ENCODE results near the gene TRAF2. TPM values are rescaled to one million over a fixed set of nuclear protein-coding genes. Genes with fewer than 3 reads are reported as not detected.

TRAF2 gene
- total RNA-seq, 1 experiment from 2014 or later: 11.5 TPM

DNA sequence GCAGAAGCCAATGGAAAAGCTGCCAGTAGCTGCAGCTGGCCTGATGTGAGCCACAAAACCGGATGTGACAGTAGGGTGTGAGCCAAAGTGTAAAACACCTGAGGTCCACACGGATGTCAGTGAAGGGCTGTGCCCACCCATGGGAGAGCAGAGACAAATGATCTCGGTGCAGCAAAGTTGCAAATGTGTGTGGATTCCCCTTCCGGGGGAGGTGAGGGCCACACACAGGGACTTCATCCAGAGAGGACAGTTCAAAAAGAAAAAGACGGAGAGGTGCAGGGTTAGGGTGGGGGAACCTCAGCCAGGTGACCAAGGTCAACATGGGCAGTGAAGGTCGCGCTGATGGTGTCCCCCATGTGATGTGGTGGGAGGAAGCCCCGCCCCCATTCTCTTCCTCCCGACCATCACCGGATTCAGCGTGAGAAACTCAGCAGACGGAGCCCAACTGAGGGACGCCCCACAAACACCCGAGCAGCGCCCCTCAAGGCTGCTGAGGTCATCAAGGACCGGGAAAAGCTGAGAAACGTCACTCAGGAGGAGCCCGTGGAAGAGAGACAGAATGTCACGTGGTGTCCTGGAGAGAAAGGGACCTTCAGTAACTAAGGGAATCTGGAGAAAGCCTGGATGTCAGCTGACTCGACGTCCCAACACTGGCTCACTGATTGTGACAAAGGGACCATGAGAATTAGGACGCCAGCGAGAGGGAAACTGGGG lies 79.6 kb downstream of the TRAF2 start:
- H2AFZ ChIP-seq (ENCODE audit: low read length): no peak overlapping the region
- CTCF ChIA-PET: no interaction called here

DNA sequence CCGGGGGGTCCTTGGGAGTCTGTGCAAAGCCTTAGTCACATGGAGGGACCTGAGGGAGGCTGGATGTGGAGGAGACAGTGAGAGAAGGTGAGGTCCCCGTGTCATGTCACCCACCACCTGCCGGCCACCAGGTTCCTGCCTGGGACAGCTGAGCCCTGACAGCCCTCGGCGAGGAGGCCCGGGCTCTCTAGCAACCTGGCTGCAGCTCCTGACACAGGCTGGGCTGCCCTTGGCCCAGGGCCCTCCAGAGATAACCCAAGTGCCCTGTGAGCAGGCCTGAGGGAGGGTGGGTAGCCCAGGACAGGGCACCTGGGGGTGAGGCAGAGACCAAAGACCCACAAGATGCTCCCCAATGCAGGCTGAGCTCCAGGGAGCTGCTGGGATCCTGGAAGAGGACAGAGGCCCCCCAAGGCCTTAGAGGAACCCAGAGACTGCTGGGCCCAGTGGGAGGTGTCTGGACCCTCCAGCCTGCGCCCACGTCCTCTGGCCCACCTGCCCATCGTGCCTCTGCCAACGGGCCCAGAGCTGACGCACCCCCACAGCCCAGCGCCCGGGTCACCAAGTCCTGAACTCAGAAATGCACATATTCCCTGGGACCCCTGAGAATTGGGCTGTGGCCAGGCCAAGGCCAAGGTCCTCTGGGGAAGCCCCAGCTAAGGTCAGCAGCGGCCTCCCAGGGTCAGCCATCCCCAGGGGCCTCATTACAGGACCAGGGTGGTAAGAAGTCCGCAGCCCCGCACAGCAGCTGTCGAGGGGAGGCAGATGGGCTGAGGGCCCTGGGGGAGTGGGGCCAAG lies 82.2 kb downstream of the TRAF2 start:
- ChIA-PET CTCF (no interaction called here), POLR2A (ENCODE audit: unreplicated experiment) (no interaction called here)
- H3K79me2 ChIP-seq (ENCODE audit: low read length): no peaks in the 10 kb centered on the region
- no peak overlapping the region for H3K4me2 ChIP-seq (ENCODE audit: low read length)
- H3K9ac ChIP-seq (ENCODE audit: low read length): no peak overlapping the region
- no peak overlapping the region for H3K27ac ChIP-seq (ENCODE audit: low read length)
- no peak for ATAC-seq
- H3K4me3 ChIP-seq (ENCODE audit: low read length): no peak overlapping the region
- no peaks in the 10 kb centered on the region for H3K9me2 ChIP-seq (replicated peaks; ENCODE audit: low read length)
- intact Hi-C loops (cut with micrococcal nuclease): no loop called here
- TF ChIP-seq EZH2 (IDR thresholded peaks at IDR 0.05; ENCODE audit: low read length, unreplicated experiment) (no peak), EZH2phosphoT487 (IDR thresholded peaks at IDR 0.05; ENCODE audit: borderline replicate concordance, low read length) (no peak)
- TF ChIP-seq, protein P1, sequence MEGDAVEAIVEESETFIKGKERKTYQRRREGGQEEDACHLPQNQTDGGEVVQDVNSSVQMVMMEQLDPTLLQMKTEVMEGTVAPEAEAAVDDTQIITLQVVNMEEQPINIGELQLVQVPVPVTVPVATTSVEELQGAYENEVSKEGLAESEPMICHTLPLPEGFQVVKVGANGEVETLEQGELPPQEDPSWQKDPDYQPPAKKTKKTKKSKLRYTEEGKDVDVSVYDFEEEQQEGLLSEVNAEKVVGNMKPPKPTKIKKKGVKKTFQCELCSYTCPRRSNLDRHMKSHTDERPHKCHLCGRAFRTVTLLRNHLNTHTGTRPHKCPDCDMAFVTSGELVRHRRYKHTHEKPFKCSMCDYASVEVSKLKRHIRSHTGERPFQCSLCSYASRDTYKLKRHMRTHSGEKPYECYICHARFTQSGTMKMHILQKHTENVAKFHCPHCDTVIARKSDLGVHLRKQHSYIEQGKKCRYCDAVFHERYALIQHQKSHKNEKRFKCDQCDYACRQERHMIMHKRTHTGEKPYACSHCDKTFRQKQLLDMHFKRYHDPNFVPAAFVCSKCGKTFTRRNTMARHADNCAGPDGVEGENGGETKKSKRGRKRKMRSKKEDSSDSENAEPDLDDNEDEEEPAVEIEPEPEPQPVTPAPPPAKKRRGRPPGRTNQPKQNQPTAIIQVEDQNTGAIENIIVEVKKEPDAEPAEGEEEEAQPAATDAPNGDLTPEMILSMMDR (conservative IDR thresholded peaks at IDR 0.05; ENCODE audit: low read depth, low read length): no peak
- no TSS peak for BruUV-seq (replicated peaks)
- H3K36me3 ChIP-seq (ENCODE audit: low read depth, low read length): no peaks in the 10 kb centered on the region
- H3K9me3 ChIP-seq (ENCODE audit: low read length): no peaks in the 10 kb centered on the region
- no peak overlapping the region for H2AFZ ChIP-seq (ENCODE audit: low read length)
- H3K4me1 ChIP-seq (ENCODE audit: insufficient read depth, low read length): peaks cover 8% of the 10 kb centered on the region
- H3K27me3 ChIP-seq (ENCODE audit: low read length): no peaks in the 10 kb centered on the region
- H3F3A ChIP-seq (ENCODE audit: low read length, unreplicated experiment): no peaks in the 10 kb centered on the region
- no peak for DNase-seq
- H4K20me1 ChIP-seq (ENCODE audit: low read length): no peaks in the 10 kb centered on the region

More for the DNA sequence above, 79.6 kb downstream of the TRAF2 start:
- Histone ChIP-seq H3K4me1 (ENCODE audit: insufficient read depth, low read length) (peaks cover 8% of the 10 kb centered on the region), H3K9me2 (replicated peaks; ENCODE audit: low read length) (no peaks in the 10 kb centered on the region), H3K9me3 (ENCODE audit: low read length) (no peaks in the 10 kb centered on the region), H3K9ac (ENCODE audit: low read length) (no peak overlapping the region), H3K4me2 (ENCODE audit: low read length) (no peak overlapping the region), H4K20me1 (ENCODE audit: low read length) (no peaks in the 10 kb centered on the region), H3K27me3 (ENCODE audit: low read length) (no peaks in the 10 kb centered on the region), H3K79me2 (ENCODE audit: low read length) (no peaks in the 10 kb centered on the region), H3K4me3 (ENCODE audit: low read length) (no peak overlapping the region), H3K27ac (ENCODE audit: low read length) (no peak overlapping the region), H3F3A (ENCODE audit: low read length, unreplicated experiment) (no peaks in the 10 kb centered on the region), H3K36me3 (ENCODE audit: low read depth, low read length) (no peaks in the 10 kb centered on the region)
- ATAC-seq (no peak), DNase-seq (no peak)
- no TSS peak for BruUV-seq (replicated peaks)
- TF ChIP-seq EZH2 (IDR thresholded peaks at IDR 0.05; ENCODE audit: low read length, unreplicated experiment) (no peak), EZH2phosphoT487 (IDR thresholded peaks at IDR 0.05; ENCODE audit: borderline replicate concordance, low read length) (no peak)
- TF ChIP-seq, protein P1 (conservative IDR thresholded peaks at IDR 0.05; ENCODE audit: low read depth, low read length): no peak
- intact Hi-C loops (cut with micrococcal nuclease): no loop called here
- POLR2A ChIA-PET (ENCODE audit: unreplicated experiment): no interaction called here

DNA sequence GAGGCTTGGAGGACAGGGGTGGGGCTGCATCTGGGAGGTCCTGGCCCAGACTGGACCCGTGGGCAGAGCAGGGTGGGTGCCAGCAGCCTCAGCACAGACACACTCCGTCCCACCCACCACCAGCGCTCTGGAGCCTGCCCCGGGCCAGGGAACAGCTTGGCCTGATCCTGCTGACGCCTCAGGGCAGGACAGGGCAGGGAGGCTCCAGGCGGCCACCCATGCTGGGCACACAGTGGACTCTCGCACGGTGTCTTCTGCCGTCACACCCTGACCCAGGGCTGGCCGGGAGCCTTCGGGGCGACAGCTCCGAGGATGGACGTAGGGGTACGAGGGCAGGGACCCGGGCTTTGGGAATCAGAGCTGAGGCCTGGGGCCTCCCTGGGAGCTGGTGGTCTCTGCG lies 82.8 kb downstream of the TRAF2 start:
- Histone ChIP-seq H3K36me3 (ENCODE audit: low read depth, low read length) (no peaks in the 10 kb centered on the region), H3K4me1 (ENCODE audit: insufficient read depth, low read length) (peaks cover 6% of the 10 kb centered on the region), H3K9ac (ENCODE audit: low read length) (no peak overlapping the region), H3K79me2 (ENCODE audit: low read length) (no peaks in the 10 kb centered on the region), H2AFZ (ENCODE audit: low read length) (no peak overlapping the region), H3K27me3 (ENCODE audit: low read length) (no peaks in the 10 kb centered on the region), H4K20me1 (ENCODE audit: low read length) (no peaks in the 10 kb centered on the region), H3K4me2 (ENCODE audit: low read length) (no peak overlapping the region), H3K9me2 (replicated peaks; ENCODE audit: low read length) (no peaks in the 10 kb centered on the region), H3K27ac (ENCODE audit: low read length) (no peak overlapping the region), H3F3A (ENCODE audit: low read length, unreplicated experiment) (no peaks in the 10 kb centered on the region), H3K9me3 (ENCODE audit: low read length) (no peaks in the 10 kb centered on the region), H3K4me3 (ENCODE audit: low read length) (no peak overlapping the region)
- TF ChIP-seq EZH2phosphoT487 (IDR thresholded peaks at IDR 0.05; ENCODE audit: borderline replicate concordance, low read length): no peak
- TF ChIP-seq, protein P1 (conservative IDR thresholded peaks at IDR 0.05; ENCODE audit: low read depth, low read length): no peak
- no peak for TF ChIP-seq EZH2 (IDR thresholded peaks at IDR 0.05; ENCODE audit: low read length, unreplicated experiment)
- BruUV-seq (replicated peaks): no TSS peak
- ChIA-PET POLR2A (ENCODE audit: unreplicated experiment) (no interaction called here), CTCF (no interaction called here)
- no peak for DNase-seq
- intact Hi-C loops (cut with micrococcal nuclease): no loop called here
- no peak for ATAC-seq

Data from PC-3 (cell line).